Measurements from ENCODE around the gene COQ10A.
"Not testable (repeated sequence)": the region's sequence is repeated elsewhere in the genome, so short reads cannot be mapped to it uniquely, and the experiment has no call there.

The COQ10A gene

GRCh38 chr12:56257491-56258067 lies 9.2 kb upstream of the COQ10A start:
- Mint-ChIP-seq H3K4me3 (peak overlapping the region; percentile 88), H3K27ac (peak overlapping the region; percentile 73), H3K9me3 (ENCODE audit: low read depth) (no peaks in the 10 kb centered on the region), H3K36me3 (peaks cover 4% of the 10 kb centered on the region), H3K27me3 (no peaks in the 10 kb centered on the region), H3K4me1 (ENCODE audit: low read depth) (peaks cover 24% of the 10 kb centered on the region)

GRCh38 chr12:56258068-56258819 lies 8.5 kb upstream of the COQ10A start, which contains the start of gene ANKRD52:
ANKRD52 (minus strand) TSS chr12:56258384; CDS start chr12:56258269, 115 bp downstream.
- no peaks in the 10 kb centered on the region for H3K9me3 Mint-ChIP-seq (ENCODE audit: low read depth)
- peaks cover 4% of the 10 kb centered on the region for H3K36me3 Mint-ChIP-seq
- H3K27ac Mint-ChIP-seq: peak within 1 kb of the TSS; percentile 87
- peaks cover 24% of the 10 kb centered on the region for H3K4me1 Mint-ChIP-seq (ENCODE audit: low read depth)
- no peaks in the 10 kb centered on the region for H3K27me3 Mint-ChIP-seq
- peak within 1 kb of the TSS; percentile 93 for H3K4me3 Mint-ChIP-seq

GRCh38 chr12:56258820-56259183 lies 7.9 kb upstream of the COQ10A start:
- peaks cover 24% of the 10 kb centered on the region for H3K4me1 Mint-ChIP-seq (ENCODE audit: low read depth)
- H3K27ac Mint-ChIP-seq: peak overlapping the region; percentile 87
- peak overlapping the region; percentile 93 for H3K4me3 Mint-ChIP-seq
- H3K27me3 Mint-ChIP-seq: no peaks in the 10 kb centered on the region
- no peaks in the 10 kb centered on the region for H3K9me3 Mint-ChIP-seq (ENCODE audit: low read depth)
- peaks cover 4% of the 10 kb centered on the region for H3K36me3 Mint-ChIP-seq

- no peak overlapping the region for H3K27ac Mint-ChIP-seq
- H3K9me3 Mint-ChIP-seq (ENCODE audit: low read depth): no peaks in the 10 kb centered on the region
- no peak overlapping the region for H3K4me3 Mint-ChIP-seq
- H3K27me3 Mint-ChIP-seq: no peaks in the 10 kb centered on the region
- H3K36me3 Mint-ChIP-seq: no peaks in the 10 kb centered on the region
- peaks cover 23% of the 10 kb centered on the region for H3K4me1 Mint-ChIP-seq (ENCODE audit: low read depth)
Measured at GRCh38 chr12:56260380-56260779, 6.4 kb upstream of the COQ10A start.

GRCh38 chr12:56260921-56261320 lies 5.8 kb upstream of the COQ10A start:
- Mint-ChIP-seq H3K9me3 (ENCODE audit: low read depth) (no peaks in the 10 kb centered on the region), H3K27me3 (no peaks in the 10 kb centered on the region), H3K36me3 (no peaks in the 10 kb centered on the region), H3K27ac (no peak overlapping the region), H3K4me3 (no peak overlapping the region), H3K4me1 (ENCODE audit: low read depth) (peaks cover 26% of the 10 kb centered on the region)

GRCh38 chr12:56261503-56262232 lies 5.1 kb upstream of the COQ10A start:
- Mint-ChIP-seq H3K4me1 (ENCODE audit: low read depth) (peaks cover 23% of the 10 kb centered on the region), H3K9me3 (ENCODE audit: low read depth) (no peaks in the 10 kb centered on the region), H3K27me3 (no peaks in the 10 kb centered on the region), H3K27ac (no peak overlapping the region), H3K4me3 (no peak overlapping the region), H3K36me3 (no peaks in the 10 kb centered on the region)

- not testable (repeated sequence) for H3K27ac Mint-ChIP-seq; H3K4me3 Mint-ChIP-seq; H3K36me3 Mint-ChIP-seq; H3K9me3 Mint-ChIP-seq (ENCODE audit: low read depth); H3K27me3 Mint-ChIP-seq
- peaks cover 23% of the 10 kb centered on the region for H3K4me1 Mint-ChIP-seq (ENCODE audit: low read depth)
Measured at GRCh38 chr12:56262955-56263354, 3.8 kb upstream of the COQ10A start.

- peak overlapping the region; percentile 93 for H3K27ac Mint-ChIP-seq
- peak overlapping the region; percentile 95 for H3K4me3 Mint-ChIP-seq
- H3K36me3 Mint-ChIP-seq; H3K27me3 Mint-ChIP-seq; H3K9me3 Mint-ChIP-seq (ENCODE audit: low read depth): not testable (repeated sequence)
- H3K4me1 Mint-ChIP-seq (ENCODE audit: low read depth): peaks cover 19% of the 10 kb centered on the region
Measured at GRCh38 chr12:56266068-56266692, 562 bp upstream of the COQ10A start.

- no peaks in the 10 kb centered on the region for H3K36me3 Mint-ChIP-seq
- peaks cover 19% of the 10 kb centered on the region for H3K4me1 Mint-ChIP-seq (ENCODE audit: low read depth)
- no peaks in the 10 kb centered on the region for H3K9me3 Mint-ChIP-seq (ENCODE audit: low read depth)
- peak overlapping the region; percentile 85 for H3K4me3 Mint-ChIP-seq
- peak overlapping the region; percentile 25 for H3K27ac Mint-ChIP-seq
- H3K27me3 Mint-ChIP-seq: no peaks in the 10 kb centered on the region
Measured at GRCh38 chr12:56267443-56268071, 815 bp downstream of the COQ10A start.

- H3K36me3 Mint-ChIP-seq: peaks cover 9% of the 10 kb centered on the region
- H3K9me3 Mint-ChIP-seq (ENCODE audit: low read depth): no peaks in the 10 kb centered on the region
- H3K4me1 Mint-ChIP-seq (ENCODE audit: low read depth): peaks cover 15% of the 10 kb centered on the region
- no peak overlapping the region for H3K4me3 Mint-ChIP-seq
- H3K27ac Mint-ChIP-seq: peak overlapping the region; percentile 68
- H3K27me3 Mint-ChIP-seq: no peaks in the 10 kb centered on the region
Measured at GRCh38 chr12:56271031-56271430, 4.3 kb downstream of the COQ10A start.

GRCh38 chr12:56272468-56272867 lies 5.7 kb downstream of the COQ10A start:
- peak overlapping the region; percentile 10 for H3K27ac Mint-ChIP-seq
- H3K36me3 Mint-ChIP-seq, H3K4me3 Mint-ChIP-seq: not testable (repeated sequence)

GRCh38 chr12:56274299-56274698 lies 7.6 kb downstream of the COQ10A start:
- Mint-ChIP-seq H3K27me3 (no peaks in the 10 kb centered on the region), H3K9me3 (ENCODE audit: low read depth) (no peaks in the 10 kb centered on the region), H3K27ac (no peak overlapping the region), H3K36me3 (peaks cover 9% of the 10 kb centered on the region), H3K4me3 (no peak overlapping the region), H3K4me1 (ENCODE audit: low read depth) (no peaks in the 10 kb centered on the region)

More at GRCh38 chr12:56272468-56272867, 5.7 kb downstream of the COQ10A start:
- not testable (repeated sequence) for H3K27me3 Mint-ChIP-seq; H3K9me3 Mint-ChIP-seq (ENCODE audit: low read depth); H3K4me1 Mint-ChIP-seq (ENCODE audit: low read depth)

GRCh38 chr12:56278905-56279304 lies 12.2 kb downstream of the COQ10A start:
- Mint-ChIP-seq H3K4me3 (no peak overlapping the region), H3K27ac (peak overlapping the region; percentile 34), H3K9me3 (ENCODE audit: low read depth) (no peaks in the 10 kb centered on the region), H3K36me3 (peaks cover 12% of the 10 kb centered on the region), H3K27me3 (no peaks in the 10 kb centered on the region), H3K4me1 (ENCODE audit: low read depth) (no peaks in the 10 kb centered on the region)

GRCh38 chr12:56280849-56281248 lies 14.1 kb downstream of the COQ10A start:
- peaks cover 10% of the 10 kb centered on the region for H3K36me3 Mint-ChIP-seq
- H3K27me3 Mint-ChIP-seq: no peaks in the 10 kb centered on the region
- H3K4me3 Mint-ChIP-seq: no peak overlapping the region
- H3K4me1 Mint-ChIP-seq (ENCODE audit: low read depth): no peaks in the 10 kb centered on the region
- H3K27ac Mint-ChIP-seq: no peak overlapping the region
- no peaks in the 10 kb centered on the region for H3K9me3 Mint-ChIP-seq (ENCODE audit: low read depth)

Measured in activated naive CD8-positive, alpha-beta T cell (primary cell).